HG03378 (cell line): Measurements from ENCODE around the gene TIMP2.
"Not testable (repeated sequence)": the region's sequence is repeated elsewhere in the genome, so short reads cannot be mapped to it uniquely, and the experiment has no call there.

ENCODE experiments used
- ATAC-seq: cut with Tn5 transposase; IDR thresholded peaks from one replicate; pipeline ENCODE4 v1.9.1; 2021; ENCODE audit warnings: mild to moderate bottlenecking, moderate library complexity; ENCODE audit not compliant: unreplicated experiment

The TIMP2 gene

DNA sequence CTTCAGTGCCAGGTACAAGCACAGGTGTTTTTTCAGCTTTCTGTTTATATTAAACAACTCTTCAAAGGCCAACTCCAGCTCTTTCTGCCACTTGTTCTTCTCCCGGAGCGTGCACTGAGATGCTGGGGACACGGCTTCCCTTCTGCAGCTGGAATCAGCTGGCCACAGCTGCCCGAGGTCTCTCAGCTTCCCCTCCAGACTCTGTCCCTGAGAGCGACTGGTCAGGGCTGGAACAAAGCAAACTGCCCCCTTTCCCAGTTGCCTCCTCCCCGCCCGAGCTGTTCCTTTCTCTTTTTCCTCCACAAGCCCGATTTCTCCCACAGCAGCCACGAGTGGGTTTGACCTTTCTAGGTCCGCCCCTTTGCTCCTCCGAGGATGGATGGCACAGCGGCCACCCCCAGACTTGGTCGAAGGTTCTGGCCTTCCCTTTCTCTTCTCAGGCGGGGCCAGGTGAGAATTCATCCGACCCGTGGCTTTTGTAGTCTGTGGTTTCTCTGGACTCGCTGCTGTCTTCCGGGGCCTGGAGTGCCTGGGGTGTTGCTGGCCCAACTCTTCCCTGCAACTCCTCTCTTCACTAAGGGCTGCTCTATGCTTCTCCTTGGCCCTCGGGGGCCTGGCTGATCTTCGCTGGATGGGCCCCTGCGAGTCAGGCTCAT lies 33.7 kb downstream of the TIMP2 start:
- no peak for ATAC-seq

DNA sequence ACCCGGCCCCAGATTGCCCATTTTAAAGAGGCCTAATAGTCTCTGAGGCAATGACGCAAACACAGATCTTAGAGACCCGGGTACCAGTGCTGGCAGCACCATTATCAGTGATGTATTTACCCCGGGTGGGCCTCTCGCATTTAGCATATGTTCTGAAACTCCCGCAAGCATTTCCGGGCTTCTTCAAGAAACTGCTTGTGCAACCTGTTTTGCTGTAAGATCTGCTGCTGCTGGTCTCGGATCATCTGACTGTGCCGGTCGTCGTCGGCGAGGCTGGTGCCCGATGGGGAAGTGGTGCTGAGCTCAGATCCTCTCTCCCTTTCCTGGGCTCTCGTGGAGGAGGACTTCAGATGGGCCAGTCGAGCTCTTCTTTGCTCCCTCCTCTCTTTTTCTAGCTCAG lies 34.7 kb downstream of the TIMP2 start:
- no peak for ATAC-seq

DNA sequence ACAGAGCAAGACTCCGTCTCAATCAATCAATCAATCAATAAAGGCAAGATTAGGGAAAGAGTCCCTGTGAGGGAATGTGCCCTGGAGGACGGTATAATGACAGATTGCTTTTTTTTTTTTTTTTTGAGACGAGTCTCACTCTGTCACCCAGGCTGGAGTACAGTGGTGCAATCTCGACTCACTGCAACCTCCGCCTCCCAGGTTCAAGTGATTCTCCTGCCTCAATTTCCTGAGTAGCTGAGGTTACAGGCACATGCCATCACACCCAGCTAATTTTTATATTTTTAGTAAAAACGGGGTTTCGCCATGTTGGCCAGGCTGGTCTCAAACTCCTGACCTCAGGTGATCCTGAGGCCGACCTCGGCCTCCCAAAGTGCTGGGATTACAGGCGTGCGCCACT lies 35.1 kb downstream of the TIMP2 start:
- not testable (repeated sequence) for ATAC-seq

DNA sequence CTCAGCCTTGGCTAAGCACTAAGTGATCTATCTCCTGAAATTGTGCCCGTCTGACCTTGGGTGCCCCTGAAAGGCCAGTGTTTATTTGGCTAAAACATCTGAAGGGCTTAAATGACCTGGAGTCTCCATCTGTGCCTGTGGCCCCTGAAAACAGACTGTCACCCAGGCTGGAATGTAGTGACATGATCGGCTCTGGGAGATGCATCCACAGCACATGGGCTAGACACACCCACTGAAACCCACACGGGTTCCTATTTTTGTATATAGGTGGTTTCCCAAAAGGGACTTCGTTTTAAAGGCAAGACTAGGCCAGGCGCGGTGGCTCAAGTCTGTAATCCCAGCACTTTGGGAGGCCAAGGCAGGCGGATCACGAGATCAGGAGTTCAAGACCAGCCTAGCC lies 35.7 kb downstream of the TIMP2 start:
- peak; percentile 54 for ATAC-seq

DNA sequence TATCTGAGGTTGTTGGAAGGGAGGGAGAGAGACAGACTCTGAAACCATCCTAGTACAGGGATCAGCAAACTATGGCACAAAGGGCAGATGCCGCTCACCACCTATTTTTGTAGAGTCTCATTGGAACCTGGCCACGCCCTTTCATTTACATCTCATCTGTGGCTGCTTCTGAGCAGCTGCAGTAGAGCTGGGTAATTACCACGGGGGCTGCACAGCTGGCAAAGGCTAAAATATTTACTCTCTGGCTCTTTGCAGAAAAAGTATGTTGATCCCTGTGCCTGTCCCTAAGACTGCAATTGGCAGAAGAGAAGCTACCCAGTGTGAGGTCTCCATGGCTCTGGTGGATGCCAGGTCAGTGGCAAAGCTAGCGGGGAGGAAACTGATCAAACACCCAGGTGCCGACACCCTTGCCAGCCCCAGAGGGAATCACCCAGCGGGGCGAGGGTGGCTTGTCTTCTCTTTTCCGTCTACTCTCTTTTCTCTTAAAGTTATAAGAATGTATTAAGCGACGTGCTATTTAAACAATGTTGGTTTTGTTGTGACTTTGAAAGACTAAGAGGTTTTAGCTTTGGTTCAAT lies 36.2 kb downstream of the TIMP2 start:
- peak; percentile 30 for ATAC-seq

DNA sequence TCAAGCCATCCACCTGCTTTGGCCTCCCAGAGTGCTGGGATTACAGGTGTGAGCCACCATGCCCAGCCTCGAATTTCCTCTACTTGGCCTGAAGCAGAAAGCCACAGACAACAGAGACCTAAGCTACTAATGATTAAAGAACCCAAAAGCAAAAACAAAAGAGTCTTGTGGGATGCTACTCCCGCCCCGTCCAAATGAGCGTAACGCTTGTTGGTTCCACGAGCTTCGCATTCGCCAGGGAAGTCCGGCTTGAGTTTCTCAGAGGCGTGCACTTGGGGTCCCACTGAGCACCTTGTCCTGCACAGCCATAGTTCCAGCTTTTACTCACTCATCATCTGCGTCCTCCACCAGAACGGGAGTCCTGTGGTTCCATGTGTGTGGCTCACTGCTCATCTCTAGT lies 38.2 kb downstream of the TIMP2 start:
- no peak for ATAC-seq

DNA sequence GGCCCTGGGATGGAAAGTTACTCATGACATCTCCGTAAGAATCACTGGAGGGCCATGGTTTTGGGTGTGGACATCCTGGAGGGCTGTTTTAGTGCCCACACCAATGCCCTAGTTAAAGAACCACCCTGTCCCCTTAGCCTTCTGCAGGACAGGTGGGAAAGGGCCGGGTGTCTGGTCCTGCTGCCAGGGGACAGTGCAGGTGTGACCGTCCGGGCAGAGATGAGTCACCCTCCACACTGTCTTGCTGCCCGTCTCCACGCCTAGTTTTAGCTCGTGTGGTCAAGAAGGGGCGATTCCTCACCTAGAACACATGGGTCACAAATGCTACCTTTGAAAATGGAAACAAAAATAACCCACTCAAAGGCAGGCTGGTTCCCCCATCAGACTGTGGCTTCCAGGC lies 39.2 kb downstream of the TIMP2 start:
- no peak for ATAC-seq

DNA sequence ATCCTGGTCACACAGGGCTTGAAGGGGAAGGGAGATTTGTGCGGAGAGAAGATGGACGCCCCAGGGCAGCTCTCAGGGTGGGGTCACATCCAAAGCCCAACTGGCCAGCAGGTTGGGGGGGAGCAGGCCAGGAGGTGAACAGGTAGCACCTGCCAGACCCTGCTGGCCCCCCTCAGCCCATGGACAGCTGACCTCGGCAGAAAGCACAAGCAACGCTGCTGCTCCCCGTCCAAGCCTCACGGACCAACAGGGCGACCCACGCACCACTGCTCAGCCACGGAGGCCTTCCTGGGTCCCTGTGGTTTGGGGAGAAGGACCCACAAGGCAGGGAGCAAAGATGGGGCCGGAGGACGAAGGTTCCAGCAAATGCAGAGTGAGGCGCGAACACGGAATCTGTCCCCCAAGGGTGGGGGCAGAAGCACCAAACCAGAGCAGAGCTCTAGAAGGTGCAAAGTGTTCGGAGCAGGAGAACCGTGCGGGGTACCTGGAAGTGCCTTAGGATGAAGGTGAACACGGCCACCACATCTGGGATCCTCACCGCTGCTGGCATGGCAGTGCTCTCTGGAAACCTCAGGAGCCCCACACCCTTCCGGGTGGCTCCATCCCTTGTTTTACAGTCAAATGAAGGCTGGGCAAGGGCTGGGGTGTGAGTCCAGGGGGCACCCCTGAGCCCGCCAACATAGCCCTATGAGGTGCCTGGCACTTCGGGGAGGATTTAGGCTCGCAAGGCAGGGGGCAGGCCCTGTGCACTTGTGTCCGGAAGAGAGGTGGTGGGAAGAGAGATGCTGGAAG lies 40.1 kb downstream of the TIMP2 start:
- no peak for ATAC-seq

DNA sequence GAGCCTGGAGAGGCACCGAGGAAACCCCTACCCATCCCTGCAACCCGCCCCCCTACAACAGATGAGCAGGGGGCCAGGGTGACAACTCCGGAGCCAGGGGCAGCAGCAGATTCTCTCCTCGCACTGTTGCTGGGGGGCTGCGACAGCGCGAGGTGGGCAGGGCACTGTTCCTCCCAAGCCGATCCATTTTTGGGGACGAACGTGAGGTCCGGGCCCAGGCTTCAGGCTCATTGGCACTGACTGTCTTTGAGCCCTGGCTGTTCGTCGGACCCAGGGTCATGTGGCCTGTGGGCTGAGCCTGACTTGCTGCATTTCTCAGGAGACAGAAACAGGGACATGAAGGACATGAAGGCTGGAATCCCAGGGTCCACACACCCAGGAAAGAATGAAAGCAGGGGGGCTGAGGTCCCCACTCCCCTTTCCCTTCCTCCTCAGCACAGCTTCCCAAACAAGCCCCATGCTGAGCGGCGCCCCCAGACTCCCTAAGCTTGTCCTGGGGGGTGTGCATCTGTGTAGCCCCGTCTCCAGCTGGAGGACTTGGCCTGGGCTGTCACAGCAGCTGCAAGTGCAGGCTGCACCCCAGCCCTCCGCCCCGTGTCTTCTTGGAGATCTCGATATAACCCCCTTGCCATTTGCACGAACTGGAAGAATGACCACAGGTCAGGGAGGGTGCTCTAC lies 40.9 kb downstream of the TIMP2 start:
- ATAC-seq = no peak

DNA sequence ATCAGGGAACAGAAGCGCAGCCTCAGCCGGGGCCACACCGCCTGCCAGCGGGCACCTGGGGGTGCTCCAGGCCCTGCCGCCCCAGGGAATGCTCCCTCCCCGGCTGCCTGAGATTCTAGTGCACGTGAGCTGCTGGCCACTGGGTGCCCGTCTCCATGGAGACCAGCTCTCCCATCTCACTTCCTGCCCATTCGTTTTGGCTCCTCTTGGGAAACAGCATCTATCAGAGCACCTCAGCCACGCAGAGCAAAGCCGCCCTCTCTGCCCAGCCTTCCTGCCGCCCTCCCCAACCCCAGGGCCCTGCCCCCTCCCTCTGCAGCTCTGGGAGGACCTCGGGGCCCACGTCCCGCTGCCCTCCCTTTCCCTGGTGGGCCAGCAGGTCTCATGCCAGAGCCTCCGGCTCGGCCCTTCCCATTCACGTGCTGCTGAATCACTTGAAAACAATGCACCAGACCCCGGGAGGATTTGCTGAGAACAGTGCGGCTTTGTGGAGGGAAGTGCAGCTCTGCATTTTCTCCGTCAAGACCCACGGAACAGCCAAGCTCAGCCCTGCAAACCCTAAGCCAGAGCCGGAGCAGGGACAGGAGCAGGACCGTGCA lies 41.6 kb downstream of the TIMP2 start:
- no peak for ATAC-seq

DNA sequence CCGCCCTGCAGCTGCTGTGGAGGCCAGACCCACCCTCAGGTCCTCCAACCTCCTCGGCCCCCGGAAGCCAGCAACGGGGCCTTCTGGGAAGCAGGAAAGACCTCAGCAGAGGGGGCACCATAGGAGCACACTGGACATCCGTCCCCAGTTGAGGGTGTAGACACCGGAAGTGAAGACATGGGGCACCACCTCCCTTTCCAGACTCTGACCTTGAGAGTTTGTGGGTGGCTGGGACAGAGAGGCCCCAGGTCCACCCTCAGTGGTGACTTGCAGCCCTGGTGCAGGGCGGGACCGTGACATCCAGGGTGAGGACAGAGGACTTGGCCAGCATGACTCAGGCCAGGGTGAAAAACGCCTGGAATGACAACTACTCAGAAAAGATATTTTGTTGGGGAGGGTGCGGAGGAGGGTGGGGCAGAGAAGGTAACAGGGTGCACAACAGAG lies 42.1 kb downstream of the TIMP2 start:
- no peak for ATAC-seq

DNA sequence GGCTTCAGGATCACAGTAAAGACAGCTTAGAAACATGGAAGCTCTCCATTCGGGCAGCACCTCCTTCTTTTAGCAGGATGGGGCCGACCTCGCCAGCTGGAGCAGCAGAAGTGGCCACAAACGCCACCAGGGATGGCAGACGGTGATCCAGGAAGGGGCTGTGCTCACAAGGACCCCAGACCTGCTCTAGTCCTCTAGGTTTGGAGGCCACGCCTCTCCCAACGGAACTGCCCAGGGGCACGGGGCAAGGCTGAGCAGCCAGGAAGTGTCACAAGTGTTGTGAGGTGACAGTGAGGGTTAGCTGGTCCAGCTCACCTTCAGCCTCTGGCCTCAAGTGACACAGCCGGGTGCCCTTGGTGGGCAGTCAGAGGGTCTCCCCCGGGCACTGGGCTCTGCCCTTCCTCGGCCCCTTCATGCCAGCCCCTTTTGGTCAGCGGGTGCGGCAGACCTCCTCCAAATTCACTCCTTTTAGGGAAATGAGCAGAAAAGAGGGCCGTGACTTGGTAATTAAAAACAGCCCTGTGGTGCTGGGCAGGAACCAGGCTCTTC lies 42.6 kb downstream of the TIMP2 start:
- ATAC-seq = no peak

DNA sequence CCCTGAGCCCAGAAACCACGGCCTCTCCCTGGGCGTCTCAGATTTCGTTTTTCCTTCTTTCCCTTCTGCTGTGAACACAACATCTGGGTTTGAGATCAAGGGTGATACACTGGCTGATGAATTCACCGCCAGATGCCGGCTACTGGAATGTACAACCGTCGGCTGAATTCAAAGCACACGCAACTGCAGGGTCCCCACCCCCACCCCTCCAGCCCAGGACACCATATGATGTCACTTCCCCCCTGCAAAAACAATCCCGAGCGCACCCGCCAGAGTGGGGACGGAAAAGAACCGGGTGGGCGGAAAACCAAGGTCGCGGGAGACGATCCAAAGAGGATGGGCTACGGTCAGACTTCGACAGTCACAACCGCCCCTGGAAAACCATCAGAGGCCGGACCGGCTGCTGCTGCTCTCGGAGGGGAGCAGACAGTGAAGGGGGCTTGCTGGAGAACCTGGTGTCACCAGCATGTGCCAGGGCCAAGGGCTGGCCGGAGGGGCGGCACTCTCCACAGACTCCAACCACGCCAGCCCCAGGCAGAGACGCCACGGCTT lies 45.5 kb downstream of the TIMP2 start:
- ATAC-seq = no peak

DNA sequence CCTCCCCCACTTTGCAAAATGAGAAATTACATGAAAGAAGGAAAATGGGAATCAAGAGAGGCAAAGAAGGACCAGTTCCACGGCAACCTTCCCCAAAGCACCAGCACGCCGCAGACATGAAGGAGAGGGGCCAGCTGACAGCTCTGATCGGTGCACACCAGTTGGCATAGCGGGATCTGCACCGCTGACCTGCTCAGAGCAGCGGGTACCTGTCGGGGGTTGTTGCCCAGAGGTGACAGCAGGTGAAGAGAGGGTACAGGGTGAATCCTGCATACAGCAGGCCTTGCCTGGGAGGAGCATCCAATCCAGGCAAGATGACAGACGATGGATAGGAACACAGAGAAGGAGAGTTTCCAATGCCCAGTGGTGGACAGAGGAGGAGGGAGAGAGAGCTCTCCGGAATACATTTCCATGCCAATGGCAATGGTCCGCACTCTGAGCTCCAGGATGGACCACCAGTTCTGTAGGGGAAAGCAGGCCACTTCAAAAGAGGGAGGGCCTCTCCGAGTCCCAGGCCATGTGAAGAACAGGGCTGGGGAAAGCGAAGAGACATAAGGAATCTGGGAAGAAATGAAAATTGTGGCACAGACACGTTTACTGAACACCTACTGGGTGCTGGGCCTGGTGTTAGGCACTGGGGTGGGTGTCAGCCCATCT lies 46.2 kb downstream of the TIMP2 start:
- ATAC-seq = no peak

DNA sequence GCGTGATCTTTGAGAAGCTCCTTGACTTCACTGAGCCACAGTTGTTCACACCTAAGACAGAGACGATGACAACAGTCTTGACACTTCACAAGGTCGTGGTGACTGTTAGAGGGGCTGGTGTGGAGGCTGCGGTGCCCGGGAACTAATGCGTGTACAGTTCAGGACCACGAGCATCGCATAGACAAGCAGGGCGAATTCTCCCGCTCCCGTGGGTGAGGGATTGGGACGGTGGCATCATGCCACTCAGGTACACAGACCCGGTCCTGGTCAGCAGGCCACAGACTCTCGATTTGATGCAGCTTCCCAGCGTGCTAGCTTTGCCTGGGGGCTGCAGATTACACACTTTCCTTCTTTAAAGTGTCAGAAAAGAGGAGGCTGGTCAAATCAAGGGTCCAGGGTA lies 46.9 kb downstream of the TIMP2 start:
- no peak for ATAC-seq

DNA sequence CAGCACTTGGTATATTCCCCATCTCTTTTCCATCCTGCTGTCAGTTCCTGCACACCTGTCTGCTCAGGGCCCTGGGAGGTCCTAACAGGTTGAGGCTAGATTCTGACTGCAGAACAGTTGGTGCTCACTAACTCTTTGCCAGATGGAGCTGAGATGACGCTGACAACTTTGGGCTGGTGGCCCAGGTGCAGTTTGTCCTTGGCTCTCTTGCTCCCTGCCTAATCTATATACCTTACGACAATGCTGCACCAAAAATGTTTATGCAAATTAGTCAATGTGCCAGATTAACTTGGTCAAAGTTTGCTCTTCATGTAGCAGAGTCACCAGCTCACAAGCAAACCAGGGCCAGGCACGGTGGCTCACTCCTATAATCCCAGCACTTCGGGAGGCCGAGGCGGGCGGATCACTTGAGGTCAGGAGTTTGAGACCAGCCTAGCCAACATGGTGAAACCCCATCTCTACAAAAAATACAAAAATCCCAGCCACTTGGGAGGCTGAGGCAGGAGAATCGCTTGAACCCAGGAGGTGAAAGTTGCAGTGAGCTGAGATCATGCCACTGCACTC lies 48.2 kb downstream of the TIMP2 start:
- not testable (repeated sequence) for ATAC-seq

DNA sequence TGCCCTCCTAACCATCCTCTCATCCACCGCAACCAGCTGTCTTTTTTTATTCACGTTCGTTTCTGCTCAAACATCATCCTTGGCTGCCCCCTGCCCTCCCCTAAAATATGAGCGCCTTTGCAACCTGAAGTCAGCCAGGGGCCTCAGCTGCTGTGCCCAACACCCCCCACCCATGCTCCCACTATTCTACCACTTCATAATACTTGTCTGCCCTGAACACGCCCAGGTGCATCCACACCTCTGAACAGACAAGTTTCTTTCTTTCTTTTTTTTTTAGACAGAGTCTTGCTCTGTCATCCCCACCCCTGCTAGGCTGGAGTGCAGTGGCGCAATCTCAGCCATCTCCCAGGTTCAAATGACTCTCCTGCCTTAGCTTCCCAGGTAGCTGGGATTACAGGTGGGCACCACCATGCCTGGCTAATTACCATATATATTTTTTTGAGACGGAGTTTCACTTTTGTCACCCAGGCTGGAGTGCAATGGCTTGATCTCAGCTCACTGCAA lies 49.0 kb downstream of the TIMP2 start:
- no peak for ATAC-seq

DNA sequence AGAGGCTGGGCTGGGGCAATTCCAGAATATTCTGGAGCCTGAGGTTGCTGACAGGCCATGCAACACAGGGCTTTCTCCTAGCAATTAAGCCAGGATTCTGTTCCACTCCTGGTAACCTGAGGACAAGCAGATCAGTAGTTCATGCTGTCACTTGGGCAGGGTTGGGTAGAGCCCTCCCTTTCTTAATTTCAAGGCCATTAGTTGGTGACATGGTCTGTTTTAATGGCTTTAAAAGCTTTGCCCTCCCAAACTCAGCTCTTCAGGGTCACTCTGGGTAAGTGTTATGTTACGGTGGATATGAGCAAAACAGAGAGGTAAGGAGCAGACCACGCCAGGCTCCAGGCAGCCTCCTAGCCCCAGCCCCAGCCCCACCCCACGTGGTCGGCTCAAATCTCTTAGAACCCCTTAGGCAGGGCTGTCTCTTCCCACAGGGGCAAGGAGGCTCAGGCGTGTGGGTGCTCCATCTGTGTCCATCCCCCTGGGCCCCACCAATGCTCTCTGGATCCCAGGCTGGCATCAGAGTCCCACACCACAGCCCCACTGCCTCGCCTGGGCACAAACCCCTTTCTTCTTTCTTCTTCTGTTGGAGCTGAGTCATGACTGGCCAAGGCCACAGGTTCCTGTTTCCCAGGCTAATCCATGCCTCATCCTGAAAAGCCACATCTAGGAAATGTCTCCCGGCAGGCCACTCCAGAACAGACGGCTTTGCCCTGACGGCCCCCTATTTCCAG lies 49.7 kb downstream of the TIMP2 start:
- no peak for ATAC-seq
